K562 (cell line): ENCODE results near the gene PLEKHO2. TPM values are rescaled to one million over a fixed set of nuclear protein-coding genes. Genes with fewer than 3 reads are reported as not detected.
A peak's percentile ranks its signal among the peaks of the same experiment; 100 is the strongest.

Source experiments
- PCBP2 ChIP-seq: fragments of 200-400 bp; formaldehyde crosslinking; IDR thresholded peaks from 2 replicates; pipeline ENCODE4 v1.6.1; 2018; ENCODE audit warnings: low read length, low read depth, mild to moderate bottlenecking, moderate library complexity; ENCODE audit not compliant: poor library complexity, severe bottlenecking
- PHF20 ChIP-seq: fragments of 450-650 bp; IDR thresholded peaks from 2 replicates; pipeline ENCODE4 v1.6.1; 2018; ENCODE audit not compliant: partially characterized antibody
- RBFOX2 ChIP-seq: fragments of 200-400 bp; formaldehyde crosslinking; IDR thresholded peaks from 2 replicates; pipeline ENCODE4 v1.6.1; 2017; ENCODE audit warnings: low read depth, mild to moderate bottlenecking, low read length, moderate library complexity
- ZNF23 ChIP-seq: fragments of 250-450 bp; sonication (Bioruptor Pico); IDR thresholded peaks from 2 replicates; pipeline ENCODE4 v1.4.0; 2020; ENCODE audit warnings: mild to moderate bottlenecking
- polyA plus RNA-seq, 8 experiments: library from polyadenylated mRNA; depleted of rRNA in 4 of 8; stranded (reverse) in 5 of 8; unstranded in 3 of 8; fragments of >200 nt; fragmentation: Nextera tagmentation in 2 of 8; fragmentation: Illumina TruSeq in 1 of 8; extraction: Ambion mirVana in 2 of 8; extraction: Trizol in 1 of 8; gene quantifications; 2 replicates each; pipeline versions ENCODE4 v1.2.1 to v1.2.3, GENCODE V29; 2011 to 2014; ENCODE audit warnings: inconsistent platforms in 1 of 8, missing spikeins in 1 of 8
- total RNA-seq, 7 experiments: library from RNA; depleted of rRNA in 6 of 7; stranded (reverse); fragments of >200 nt in 6 of 7; fragmentation: Illumina TruSeq in 2 of 7; extraction: Trizol in 2 of 7; gene quantifications; 2 replicates each; pipeline versions ENCODE4 v1.2.1 to v1.2.3, GENCODE V29; 2011 to 2021; ENCODE audit warnings: low replicate concordance in 1 of 7
- TF ChIP-seq, protein P1 (sequence below): fragments of 450-650 bp; IDR thresholded peaks from 2 replicates; pipeline ENCODE4 v1.6.1; 2016; ENCODE audit warnings: mild to moderate bottlenecking, moderate library complexity
- TF ChIP-seq, protein P2 (sequence below): IDR thresholded peaks from 2 replicates; pipeline ENCODE4 v1.6.1; 2014; ENCODE audit warnings: antibody characterized with exemption
- TF ChIP-seq, protein P3 (sequence below): fragments of 200-800 bp; sonication (Bioruptor generic); IDR thresholded peaks from 2 replicates; pipeline ENCODE4 v1.6.1; 2017; ENCODE audit warnings: missing genetic modification characterization, missing compliant biosample characterization
- TF ChIP-seq, protein P4 (sequence below): fragments of 450-650 bp; formaldehyde crosslinking; IDR thresholded peaks from 2 replicates; pipeline ENCODE4 v1.4.0; 2020; ENCODE audit warnings: mild to moderate bottlenecking, moderate library complexity

PLEKHO2 gene
- total and polyA plus RNA-seq, 9 of the 15 experiments (the other 6 are each of a cell fraction or from before 2014, with no cell fraction given), result 0.24 to 8.8 (median 5.5) TPM

DNA sequence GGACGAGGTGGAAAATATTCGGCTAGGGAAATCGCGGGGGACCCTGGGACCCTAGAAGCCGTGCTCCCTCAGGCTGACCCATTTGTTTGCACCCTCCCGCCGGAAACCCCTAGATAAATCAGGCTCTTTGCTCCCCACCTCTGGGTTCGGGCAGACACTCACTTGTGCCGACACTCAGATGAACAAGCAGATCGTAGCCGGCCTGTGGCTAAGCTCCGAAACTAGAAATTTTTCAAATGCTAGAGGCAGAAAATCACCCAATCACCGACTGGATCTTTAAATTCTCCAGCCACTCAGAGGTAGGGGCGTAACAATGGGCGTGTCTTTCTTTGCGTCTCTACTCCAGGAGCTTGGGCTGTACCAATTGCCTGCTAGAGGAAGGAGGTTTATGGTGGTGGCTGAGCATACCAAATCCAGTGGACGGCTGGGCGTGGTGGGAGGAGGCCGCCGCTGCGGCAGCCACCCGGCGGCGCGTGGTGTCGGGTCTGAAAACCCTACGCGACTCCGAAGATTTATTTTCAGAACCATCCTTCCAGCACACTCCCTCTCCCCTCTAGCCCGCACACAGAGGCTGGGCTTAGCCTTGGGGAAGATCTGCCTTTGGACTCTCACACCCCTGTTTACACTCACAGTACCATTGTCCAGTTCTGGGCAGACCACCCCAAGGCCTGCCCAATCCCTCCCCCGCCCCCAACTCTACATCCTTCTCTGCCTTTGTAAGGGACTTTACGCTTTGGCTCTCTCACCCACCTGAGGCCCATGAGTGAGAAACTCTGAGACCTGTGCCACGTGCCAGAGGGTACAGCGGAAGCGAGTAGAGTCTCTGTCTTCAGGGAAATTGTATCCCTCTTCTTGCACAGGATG, 16.1 kb upstream of the PLEKHO2 start, which contains the start of gene PIF1 (continued):
- TF ChIP-seq, protein P1, sequence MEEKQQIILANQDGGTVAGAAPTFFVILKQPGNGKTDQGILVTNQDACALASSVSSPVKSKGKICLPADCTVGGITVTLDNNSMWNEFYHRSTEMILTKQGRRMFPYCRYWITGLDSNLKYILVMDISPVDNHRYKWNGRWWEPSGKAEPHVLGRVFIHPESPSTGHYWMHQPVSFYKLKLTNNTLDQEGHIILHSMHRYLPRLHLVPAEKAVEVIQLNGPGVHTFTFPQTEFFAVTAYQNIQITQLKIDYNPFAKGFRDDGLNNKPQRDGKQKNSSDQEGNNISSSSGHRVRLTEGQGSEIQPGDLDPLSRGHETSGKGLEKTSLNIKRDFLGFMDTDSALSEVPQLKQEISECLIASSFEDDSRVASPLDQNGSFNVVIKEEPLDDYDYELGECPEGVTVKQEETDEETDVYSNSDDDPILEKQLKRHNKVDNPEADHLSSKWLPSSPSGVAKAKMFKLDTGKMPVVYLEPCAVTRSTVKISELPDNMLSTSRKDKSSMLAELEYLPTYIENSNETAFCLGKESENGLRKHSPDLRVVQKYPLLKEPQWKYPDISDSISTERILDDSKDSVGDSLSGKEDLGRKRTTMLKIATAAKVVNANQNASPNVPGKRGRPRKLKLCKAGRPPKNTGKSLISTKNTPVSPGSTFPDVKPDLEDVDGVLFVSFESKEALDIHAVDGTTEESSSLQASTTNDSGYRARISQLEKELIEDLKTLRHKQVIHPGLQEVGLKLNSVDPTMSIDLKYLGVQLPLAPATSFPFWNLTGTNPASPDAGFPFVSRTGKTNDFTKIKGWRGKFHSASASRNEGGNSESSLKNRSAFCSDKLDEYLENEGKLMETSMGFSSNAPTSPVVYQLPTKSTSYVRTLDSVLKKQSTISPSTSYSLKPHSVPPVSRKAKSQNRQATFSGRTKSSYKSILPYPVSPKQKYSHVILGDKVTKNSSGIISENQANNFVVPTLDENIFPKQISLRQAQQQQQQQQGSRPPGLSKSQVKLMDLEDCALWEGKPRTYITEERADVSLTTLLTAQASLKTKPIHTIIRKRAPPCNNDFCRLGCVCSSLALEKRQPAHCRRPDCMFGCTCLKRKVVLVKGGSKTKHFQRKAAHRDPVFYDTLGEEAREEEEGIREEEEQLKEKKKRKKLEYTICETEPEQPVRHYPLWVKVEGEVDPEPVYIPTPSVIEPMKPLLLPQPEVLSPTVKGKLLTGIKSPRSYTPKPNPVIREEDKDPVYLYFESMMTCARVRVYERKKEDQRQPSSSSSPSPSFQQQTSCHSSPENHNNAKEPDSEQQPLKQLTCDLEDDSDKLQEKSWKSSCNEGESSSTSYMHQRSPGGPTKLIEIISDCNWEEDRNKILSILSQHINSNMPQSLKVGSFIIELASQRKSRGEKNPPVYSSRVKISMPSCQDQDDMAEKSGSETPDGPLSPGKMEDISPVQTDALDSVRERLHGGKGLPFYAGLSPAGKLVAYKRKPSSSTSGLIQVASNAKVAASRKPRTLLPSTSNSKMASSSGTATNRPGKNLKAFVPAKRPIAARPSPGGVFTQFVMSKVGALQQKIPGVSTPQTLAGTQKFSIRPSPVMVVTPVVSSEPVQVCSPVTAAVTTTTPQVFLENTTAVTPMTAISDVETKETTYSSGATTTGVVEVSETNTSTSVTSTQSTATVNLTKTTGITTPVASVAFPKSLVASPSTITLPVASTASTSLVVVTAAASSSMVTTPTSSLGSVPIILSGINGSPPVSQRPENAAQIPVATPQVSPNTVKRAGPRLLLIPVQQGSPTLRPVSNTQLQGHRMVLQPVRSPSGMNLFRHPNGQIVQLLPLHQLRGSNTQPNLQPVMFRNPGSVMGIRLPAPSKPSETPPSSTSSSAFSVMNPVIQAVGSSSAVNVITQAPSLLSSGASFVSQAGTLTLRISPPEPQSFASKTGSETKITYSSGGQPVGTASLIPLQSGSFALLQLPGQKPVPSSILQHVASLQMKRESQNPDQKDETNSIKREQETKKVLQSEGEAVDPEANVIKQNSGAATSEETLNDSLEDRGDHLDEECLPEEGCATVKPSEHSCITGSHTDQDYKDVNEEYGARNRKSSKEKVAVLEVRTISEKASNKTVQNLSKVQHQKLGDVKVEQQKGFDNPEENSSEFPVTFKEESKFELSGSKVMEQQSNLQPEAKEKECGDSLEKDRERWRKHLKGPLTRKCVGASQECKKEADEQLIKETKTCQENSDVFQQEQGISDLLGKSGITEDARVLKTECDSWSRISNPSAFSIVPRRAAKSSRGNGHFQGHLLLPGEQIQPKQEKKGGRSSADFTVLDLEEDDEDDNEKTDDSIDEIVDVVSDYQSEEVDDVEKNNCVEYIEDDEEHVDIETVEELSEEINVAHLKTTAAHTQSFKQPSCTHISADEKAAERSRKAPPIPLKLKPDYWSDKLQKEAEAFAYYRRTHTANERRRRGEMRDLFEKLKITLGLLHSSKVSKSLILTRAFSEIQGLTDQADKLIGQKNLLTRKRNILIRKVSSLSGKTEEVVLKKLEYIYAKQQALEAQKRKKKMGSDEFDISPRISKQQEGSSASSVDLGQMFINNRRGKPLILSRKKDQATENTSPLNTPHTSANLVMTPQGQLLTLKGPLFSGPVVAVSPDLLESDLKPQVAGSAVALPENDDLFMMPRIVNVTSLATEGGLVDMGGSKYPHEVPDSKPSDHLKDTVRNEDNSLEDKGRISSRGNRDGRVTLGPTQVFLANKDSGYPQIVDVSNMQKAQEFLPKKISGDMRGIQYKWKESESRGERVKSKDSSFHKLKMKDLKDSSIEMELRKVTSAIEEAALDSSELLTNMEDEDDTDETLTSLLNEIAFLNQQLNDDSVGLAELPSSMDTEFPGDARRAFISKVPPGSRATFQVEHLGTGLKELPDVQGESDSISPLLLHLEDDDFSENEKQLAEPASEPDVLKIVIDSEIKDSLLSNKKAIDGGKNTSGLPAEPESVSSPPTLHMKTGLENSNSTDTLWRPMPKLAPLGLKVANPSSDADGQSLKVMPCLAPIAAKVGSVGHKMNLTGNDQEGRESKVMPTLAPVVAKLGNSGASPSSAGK, result peak; percentile 73
- TF ChIP-seq PHF20, result peak; percentile 18
- TF ChIP-seq RBFOX2, result peak; percentile 91
- TF ChIP-seq ZNF23 (CRISPR knock-in tag), result no peak
- TF ChIP-seq PCBP2, result no peak
- TF ChIP-seq, protein P2, sequence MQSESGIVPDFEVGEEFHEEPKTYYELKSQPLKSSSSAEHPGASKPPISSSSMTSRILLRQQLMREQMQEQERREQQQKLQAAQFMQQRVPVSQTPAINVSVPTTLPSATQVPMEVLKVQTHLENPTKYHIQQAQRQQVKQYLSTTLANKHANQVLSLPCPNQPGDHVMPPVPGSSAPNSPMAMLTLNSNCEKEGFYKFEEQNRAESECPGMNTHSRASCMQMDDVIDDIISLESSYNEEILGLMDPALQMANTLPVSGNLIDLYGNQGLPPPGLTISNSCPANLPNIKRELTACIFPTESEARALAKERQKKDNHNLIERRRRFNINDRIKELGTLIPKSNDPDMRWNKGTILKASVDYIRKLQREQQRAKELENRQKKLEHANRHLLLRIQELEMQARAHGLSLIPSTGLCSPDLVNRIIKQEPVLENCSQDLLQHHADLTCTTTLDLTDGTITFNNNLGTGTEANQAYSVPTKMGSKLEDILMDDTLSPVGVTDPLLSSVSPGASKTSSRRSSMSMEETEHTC, result no peak
- TF ChIP-seq, protein P3, sequence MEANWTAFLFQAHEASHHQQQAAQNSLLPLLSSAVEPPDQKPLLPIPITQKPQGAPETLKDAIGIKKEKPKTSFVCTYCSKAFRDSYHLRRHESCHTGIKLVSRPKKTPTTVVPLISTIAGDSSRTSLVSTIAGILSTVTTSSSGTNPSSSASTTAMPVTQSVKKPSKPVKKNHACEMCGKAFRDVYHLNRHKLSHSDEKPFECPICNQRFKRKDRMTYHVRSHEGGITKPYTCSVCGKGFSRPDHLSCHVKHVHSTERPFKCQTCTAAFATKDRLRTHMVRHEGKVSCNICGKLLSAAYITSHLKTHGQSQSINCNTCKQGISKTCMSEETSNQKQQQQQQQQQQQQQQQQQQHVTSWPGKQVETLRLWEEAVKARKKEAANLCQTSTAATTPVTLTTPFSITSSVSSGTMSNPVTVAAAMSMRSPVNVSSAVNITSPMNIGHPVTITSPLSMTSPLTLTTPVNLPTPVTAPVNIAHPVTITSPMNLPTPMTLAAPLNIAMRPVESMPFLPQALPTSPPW, result peak; percentile 37; the same call in 1 of the 2 replicates
- TF ChIP-seq, protein P4, sequence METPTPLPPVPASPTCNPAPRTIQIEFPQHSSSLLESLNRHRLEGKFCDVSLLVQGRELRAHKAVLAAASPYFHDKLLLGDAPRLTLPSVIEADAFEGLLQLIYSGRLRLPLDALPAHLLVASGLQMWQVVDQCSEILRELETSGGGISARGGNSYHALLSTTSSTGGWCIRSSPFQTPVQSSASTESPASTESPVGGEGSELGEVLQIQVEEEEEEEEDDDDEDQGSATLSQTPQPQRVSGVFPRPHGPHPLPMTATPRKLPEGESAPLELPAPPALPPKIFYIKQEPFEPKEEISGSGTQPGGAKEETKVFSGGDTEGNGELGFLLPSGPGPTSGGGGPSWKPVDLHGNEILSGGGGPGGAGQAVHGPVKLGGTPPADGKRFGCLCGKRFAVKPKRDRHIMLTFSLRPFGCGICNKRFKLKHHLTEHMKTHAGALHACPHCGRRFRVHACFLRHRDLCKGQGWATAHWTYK (CRISPR knock-in tag), result 0 out of 2 replicates have a peak, but pooled peaks have one; percentile 2
